Activated T-cell treated with anti-CD3 and anti-CD28 coated beads for 4 hours (primary cell): Measurements from ENCODE around the gene HERC6.
A peak's percentile ranks its signal among the peaks of the same experiment; 100 is the strongest.
"Not testable (repeated sequence)": the region's sequence is repeated elsewhere in the genome, so short reads cannot be mapped to it uniquely, and the experiment has no call there.

Experiments
- DNase-seq: peaks from one replicate; pipeline ENCODE4 v3.0.0-alpha.2; 2020

HERC6 gene

DNA sequence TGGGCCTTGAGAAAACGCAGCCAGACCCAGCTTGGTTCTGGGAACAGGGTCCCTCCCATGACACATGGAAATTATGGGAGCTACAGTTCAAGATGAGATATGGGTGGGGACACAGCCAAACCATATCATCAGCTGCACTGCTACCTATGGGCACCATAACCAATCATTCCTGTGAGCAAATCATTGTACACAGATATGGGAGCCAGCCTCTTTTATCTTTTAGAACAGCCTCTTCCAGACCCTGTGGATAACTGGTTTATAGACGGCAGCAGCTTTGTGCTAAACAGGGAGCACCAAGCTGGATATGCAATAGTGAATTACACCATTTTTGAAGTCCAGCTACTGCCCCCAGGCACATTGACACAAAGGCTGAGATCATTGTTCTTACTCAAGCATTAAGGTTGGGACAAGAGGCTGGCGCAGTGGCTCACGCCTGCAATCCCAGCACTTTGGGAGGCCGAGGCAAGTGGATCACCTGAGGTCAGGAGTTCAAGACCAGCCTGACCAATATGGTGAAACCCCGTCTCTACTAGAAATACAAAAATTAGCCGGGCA, 69.6 kb downstream of the HERC6 start:
- not testable (repeated sequence) for DNase-seq

DNA sequence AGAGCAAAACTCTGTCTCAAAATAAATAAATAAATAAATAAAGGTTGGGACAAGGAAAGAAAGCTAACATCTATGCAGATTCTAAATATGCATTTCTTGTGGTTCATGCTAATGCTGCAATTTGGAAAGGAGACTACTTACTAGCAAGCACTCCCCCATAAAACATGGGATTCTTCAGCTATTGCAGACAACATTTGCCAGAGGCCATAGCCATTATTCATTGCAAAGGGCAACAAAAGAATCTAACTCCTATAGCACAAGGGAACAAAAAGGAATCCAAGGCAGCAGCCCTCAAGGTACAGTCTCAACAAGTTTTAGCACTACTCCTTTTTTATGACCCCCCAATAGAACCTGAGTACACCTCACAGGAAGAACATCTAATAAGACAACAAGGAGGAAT, 70.2 kb downstream of the HERC6 start:
- DNase-seq: no peak

DNA sequence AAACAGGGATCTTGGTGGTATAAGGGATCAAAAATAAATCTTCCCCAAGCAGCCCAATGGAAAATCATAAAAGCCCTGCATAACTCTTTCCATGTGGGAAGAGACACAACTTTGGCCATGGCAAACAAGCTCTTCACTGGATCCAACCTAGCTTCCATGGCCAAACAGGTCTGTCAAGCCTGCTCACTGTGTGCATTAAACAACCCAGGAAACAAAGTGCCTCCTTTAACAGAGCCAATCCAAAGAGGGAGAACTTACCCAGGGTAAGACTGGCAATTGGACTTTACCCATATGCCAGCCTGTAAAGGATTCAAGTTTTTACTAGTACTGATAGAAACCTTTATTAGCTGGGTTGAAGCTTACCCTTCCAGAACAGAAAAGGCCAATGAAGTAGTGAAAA, 70.6 kb downstream of the HERC6 start:
- DNase-seq: no peak

DNA sequence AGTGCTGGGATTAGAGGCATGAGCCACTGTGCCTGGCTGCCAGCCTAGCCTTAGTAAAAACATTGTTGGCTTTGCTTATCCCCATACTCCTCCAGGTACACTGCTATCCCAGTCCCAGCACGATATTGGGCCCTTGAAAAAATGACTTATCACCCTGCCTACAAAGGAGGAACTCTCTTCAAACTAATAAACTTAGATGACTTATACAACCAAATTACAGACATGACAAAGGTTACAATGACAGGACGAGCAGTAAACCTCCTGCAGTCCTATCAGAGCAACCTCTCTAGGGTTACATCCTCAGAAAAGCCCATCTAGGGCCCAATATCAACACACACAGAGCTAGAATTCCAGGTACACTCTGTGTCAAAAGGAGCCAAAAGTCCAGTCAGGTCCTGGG, 72.6 kb downstream of the HERC6 start:
- no peak for DNase-seq

DNA sequence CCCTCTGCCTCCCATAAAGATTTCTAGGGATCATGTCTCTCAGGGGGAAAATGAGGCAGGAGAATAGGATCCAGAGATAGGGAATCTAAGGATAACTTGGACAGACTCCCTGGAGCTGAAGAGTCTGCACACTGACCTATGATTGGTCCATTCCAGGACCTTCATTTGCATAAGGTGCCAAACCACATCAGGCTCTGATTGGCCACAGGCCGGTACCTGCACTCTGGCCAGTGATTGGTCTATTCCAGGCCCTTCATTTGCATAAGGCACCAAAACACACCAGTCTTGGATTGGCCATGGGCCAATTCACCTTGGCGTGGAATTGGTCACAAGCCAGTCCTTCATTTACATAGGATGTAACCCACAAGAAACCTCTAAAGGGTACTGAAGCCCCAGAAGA, 74.3 kb downstream of the HERC6 start:
- no peak for DNase-seq

DNA sequence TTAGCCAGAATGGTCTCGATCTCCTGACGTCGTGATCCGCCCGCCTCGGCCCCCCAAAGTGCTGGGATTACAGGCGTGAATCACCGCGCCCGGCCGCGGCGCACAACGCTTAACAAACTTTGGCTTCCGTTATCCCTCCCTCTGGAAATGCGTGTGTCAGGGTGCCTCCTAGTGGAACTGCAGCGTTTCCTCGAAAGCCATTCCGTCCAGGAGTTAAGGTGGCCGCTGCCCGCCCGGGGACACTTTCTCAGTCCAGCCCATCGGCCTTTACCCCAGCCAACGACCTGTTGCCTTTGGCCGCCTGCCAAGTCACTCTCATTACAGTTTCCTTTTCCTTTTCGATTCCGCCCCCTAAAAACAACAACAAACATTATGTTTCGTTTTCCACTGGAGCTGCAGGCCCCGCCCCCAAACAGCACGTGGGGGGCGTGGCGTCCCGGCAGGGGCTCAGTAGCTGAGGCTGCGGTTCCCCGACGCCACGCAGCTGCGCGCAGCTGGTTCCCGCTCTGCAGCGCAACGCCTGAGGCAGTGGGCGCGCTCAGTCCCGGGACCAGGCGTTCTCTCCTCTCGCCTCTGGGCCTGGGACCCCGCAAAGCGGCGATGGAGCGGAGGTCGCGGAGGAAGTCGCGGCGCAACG, 78.1 kb downstream of the HERC6 start, which contains the start of gene HERC5:
TSS of gene HERC5 (plus strand) at position 450 of the 637 bp plus-strand sequence. CDS start at position 601, 151 bp downstream.
- DNase-seq: peak; percentile 88

DNA sequence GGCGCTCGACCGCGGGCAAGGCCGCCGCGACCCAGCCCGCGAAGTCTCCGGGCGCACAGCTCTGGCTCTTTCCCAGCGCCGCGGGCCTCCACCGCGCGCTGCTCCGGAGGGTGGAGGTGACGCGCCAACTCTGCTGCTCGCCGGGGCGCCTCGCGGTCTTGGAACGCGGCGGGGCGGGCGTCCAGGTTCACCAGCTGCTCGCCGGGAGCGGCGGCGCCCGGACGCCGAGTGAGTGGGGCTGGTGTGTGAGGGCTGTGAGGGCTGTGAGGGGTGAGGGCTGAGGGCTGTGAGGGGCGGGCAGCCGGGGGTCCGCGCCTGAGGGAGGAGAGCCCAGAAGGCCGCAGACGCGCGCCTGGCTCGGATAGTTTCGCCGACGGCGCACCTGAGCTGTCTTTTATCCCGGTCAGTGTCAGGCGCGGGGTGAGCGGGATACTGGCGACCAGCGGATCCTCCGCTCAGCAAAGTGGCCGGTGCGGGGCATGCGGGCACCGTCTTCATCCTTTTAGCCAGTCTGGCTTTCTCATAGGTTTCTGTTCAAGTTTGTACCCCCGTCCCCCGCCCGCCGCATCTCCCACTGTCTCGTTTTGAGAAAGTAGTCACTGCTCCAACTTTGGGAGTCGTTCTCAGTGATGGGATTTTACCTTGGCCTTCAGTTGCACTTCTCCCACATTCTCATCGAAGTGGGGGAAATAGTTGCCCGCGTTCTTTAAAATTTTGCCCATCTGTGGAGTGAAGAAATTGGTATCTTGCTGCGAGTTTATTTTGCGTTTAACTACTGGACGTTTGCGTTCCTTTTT, 78.9 kb downstream of the HERC6 start:
- no peak for DNase-seq

DNA sequence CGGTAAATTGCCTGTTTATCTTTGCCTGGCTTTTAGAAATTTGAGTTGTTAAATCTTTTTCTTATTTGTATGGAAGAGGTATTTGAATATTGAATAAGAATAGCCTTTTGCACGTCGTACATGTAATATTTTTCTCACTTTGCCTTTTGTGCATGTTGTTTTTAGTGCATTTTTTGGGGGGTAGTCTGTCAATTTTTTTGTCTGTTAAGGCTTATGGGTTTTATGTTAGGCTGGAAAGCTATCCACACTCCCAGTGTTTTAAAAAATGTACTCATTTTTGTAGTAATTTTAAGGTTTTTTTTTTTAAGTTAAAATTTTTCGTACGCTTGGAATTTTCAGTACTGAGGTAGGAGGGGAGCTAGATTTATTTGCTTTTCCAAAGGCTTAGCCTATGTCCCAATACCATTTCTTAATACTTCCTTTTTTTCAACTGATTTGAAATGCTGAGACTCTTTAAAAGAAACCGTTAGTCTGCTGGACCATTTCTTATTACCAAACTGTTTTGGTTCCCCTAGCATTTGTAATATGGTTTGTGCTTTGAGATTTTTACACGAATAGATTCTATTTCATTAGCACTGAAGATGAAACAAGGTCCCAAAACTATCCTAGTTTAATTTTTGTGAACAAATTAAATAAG, 79.6 kb downstream of the HERC6 start:
- no peak for DNase-seq

DNA sequence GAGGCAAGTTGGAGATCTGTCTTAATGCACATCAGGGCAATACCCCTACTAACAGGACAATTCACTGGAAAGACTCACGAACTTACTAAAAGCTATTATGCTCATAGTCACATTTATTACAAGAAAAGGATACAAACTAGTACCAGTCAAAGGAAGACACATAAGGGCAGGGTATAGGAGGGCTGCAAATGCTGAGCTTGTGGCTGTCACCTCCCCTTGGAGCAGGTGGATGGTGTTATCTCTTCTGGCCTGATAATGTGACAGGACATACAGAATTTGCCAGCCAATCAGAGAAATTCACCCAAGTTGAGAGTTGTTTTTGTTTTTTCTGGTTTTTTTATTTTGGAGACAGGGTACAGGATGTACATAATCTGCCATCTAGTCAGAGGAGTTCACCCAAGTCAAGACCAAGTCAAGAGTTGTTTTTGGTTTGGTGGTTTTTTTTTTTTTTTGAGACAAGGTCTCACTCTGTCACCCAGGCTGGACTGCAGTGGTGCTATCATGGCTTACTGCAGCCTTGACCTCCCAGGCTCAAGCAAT, 87.1 kb downstream of the HERC6 start:
- DNase-seq: no peak

DNA sequence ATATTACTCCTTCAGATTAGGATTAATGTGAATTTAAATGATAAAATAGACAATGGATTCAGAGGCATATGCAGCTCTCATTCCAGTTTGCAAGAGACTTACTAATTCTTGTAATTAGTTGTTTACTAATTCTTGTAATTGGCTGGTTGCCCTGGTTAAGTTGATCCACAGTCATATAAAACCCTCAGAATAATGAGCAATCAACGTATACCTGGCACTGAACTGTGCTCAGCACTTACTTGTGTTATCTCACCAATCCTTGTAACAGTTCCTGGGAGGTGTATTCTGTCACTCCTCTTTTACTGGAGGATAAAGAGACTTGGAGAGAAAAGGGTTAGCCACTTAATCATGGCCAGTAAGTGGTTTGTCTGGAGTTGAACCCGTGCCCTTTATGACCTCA, 88.7 kb downstream of the HERC6 start:
- DNase-seq: no peak

DNA sequence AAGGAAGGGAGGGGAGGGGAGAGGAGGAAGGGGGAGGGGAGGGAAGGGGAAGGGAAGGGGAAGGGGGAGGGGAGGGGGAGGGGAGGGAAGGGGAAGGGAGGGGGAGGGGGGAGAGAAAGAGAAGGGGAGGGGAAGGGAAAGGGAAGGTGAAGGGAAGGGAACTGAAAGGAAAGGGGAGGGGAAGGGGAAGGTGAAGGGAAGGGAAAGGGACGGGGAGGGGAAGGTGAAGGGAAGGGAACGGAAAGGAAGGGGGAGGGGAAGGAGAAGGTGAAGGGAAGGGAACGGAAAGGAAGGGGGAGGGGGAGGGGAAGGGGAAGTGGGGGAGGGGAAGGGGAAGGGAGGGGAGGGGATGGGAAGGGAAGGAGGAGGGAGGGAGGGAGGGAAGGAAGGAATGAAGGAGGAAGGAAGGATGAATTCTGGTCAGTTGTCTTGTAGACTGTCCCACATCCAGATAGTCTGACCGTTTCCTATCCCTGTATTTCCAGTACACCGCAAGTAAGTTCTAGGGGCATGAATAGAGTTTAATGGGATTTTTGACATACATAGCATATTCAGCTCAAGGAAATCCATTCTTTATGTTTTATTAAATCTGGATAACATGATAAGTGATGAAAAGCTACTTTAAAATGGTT, 98.7 kb downstream of the HERC6 start:
- no peak for DNase-seq

DNA sequence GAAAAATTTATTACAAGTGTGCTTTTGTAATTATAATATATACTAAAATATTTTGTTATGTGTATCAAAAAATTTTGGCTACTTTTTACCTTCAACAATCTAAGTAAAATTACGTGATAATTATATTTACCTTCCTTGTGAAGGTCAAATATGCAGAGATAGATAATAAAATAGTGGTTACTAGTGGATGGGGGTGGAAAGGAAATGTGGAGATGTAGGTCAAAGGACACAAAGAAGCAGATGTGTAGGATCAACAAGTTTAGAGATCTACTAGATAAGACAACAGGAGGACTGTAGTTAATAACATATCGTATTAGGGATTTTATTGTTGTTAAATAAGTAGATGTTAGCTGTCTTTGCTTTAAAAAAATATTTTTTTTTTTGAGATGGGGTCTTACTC, 99.6 kb downstream of the HERC6 start:
- DNase-seq: no peak

DNA sequence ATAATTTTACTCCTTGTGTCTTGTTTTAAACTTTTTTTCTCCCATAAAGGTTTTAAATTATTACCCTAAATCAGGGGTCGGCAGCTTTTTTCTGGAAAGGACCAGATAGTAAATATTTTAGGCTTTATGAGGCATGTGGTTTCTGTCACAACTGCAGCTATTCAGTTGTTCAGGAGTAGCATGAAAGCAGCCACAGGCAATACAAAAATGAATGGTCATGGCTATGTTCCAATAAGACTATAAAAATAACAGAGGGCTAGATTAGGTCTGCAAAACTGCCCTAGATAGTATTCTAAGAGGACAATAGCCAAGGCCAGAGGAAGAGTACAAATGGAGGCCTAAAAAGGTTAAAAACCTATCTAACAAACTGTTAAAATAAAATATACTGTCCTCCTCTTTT, 102.9 kb downstream of the HERC6 start:
- no peak for DNase-seq

DNA sequence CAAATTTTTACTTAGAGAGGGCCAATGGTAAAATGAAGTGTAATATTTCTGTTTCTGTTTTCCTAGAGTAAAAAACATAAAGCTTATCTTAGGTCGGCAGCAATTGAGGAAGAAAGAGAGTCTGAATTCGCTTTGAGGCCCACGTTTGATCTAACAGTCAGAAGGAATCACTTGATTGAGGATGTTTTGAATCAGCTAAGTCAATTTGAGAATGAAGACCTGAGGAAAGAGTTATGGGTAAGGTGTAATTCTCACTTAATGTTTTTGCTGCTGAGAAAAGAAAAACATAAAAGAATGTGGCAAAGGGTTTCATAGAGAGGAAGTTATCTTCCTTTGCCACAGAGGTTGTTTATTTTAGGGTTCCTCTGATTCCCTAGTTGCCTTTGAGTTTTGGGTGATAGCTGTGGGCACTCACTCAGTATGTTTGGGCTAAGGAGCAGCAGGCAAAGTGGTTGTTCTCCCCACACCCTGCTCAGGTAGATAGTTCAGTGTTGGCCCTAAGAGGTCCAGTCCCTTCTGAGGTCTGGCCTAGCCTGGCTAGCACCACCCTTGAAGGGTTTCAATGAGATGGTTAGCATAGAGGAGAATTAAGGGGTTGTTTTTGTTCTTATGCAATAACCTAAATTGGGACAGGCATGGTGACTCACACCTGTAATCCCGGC, 110.6 kb downstream of the HERC6 start:
- DNase-seq: no peak
